ENCODE measurements around the gene UGT1A10. TPM values are rescaled to one million over a fixed set of nuclear protein-coding genes. Genes with fewer than 3 reads are reported as not detected.

UGT1A10 gene
- total RNA-seq, 1 experiment from 2014 or later: not detected

- Histone ChIP-seq H2AFZ (ENCODE audit: low read depth, low read length, poor library complexity, severe bottlenecking) (no peak overlapping the region), H3K27ac (ENCODE audit: low read depth, low read length) (no peak overlapping the region), H3K9me2 (ENCODE audit: insufficient read depth) (no peaks in the 10 kb centered on the region), H3K4me1 (ENCODE audit: control insufficient read depth in 1 of 2, insufficient read depth in 2 of 2, low read length in 2 of 2) (no peaks in the 10 kb centered on the region), H3K27me3 (ENCODE audit: insufficient read depth, low read length) (no peaks in the 10 kb centered on the region; the same call in 1 of the 2 replicates), H3K36me3 (ENCODE audit: control insufficient read depth in 1 of 2, insufficient read depth in 2 of 2, low read length in 2 of 2) (no peaks in the 10 kb centered on the region), H3K79me2 (ENCODE audit: insufficient read depth, low read length) (no peaks in the 10 kb centered on the region), H4K20me1 (ENCODE audit: insufficient read depth) (no peaks in the 10 kb centered on the region), H3K9me3 (ENCODE audit: control insufficient read depth in 1 of 2, insufficient read depth in 1 of 2, low read depth in 1 of 2, low read length in 2 of 2) (no peaks in the 10 kb centered on the region), H3K4me2 (ENCODE audit: low read length) (no peak overlapping the region), H3K9ac (ENCODE audit: low read length) (no peak overlapping the region), H3K4me3 (replicated peaks in 1 of 2; ENCODE audit: low read depth in 1 of 2, low read length in 2 of 2) (no peak overlapping the region)
- TF ChIP-seq JUND (IDR thresholded peaks at IDR 0.05) (no peak), POLR2AphosphoS5 (IDR thresholded peaks at IDR 0.05; ENCODE audit: low read depth, low read length) (no peak)
- CTCF ChIA-PET: no interaction called here
- ATAC-seq (no peak), DNase-seq (ENCODE audit: low read depth, low spot score) (no peak)
- intact Hi-C loops (cut with micrococcal nuclease): no loop called here
- POLR2A ChIA-PET: no interaction called here
- BruUV-seq (replicated peaks): no TSS peak
- RAD21 ChIA-PET (ENCODE audit: low non-redundant PET in 1 of 2, low total read pairs in 2 of 2, uncharacterized antibody in 2 of 2, unreplicated experiment in 2 of 2): no interaction called here
Observed at GRCh38 chr2:233807966-233808935, 172.0 kb downstream of the UGT1A10 start.

GRCh38 chr2:233810385-233810784 is 174.1 kb downstream of the UGT1A10 start:
- intact Hi-C loops (cut with micrococcal nuclease): no loop called here
- no peak for DNase-seq (ENCODE audit: low read depth, low spot score)
- H2AFZ ChIP-seq (ENCODE audit: low read depth, low read length, poor library complexity, severe bottlenecking): no peak overlapping the region
- H3K27ac ChIP-seq (ENCODE audit: low read depth, low read length): no peak overlapping the region
- ChIA-PET CTCF (no interaction called here), RAD21 (ENCODE audit: low non-redundant PET in 1 of 2, low total read pairs in 2 of 2, uncharacterized antibody in 2 of 2, unreplicated experiment in 2 of 2) (no interaction called here), POLR2A (no interaction called here)
- no peaks in the 10 kb centered on the region for H3K4me1 ChIP-seq (ENCODE audit: control insufficient read depth in 1 of 2, insufficient read depth in 2 of 2, low read length in 2 of 2)
- H3K36me3 ChIP-seq (ENCODE audit: control insufficient read depth in 1 of 2, insufficient read depth in 2 of 2, low read length in 2 of 2): no peaks in the 10 kb centered on the region
- no peaks in the 10 kb centered on the region for H3K9me3 ChIP-seq (ENCODE audit: control insufficient read depth in 1 of 2, insufficient read depth in 1 of 2, low read depth in 1 of 2, low read length in 2 of 2)
- no peak for ATAC-seq
- no peak overlapping the region for H3K9ac ChIP-seq (ENCODE audit: low read length)
- H3K4me2 ChIP-seq (ENCODE audit: low read length): no peak overlapping the region
- H3K27me3 ChIP-seq (ENCODE audit: insufficient read depth, low read length): no peaks in the 10 kb centered on the region; the same call in 1 of the 2 replicates
- no TSS peak for BruUV-seq (replicated peaks)
- H3K79me2 ChIP-seq (ENCODE audit: insufficient read depth, low read length): no peaks in the 10 kb centered on the region
- no peak overlapping the region for H3K4me3 ChIP-seq (replicated peaks in 1 of 2; ENCODE audit: low read depth in 1 of 2, low read length in 2 of 2)
- TF ChIP-seq CEBPB (IDR thresholded peaks at IDR 0.05; ENCODE audit: low read depth) (no peak), SP1 (IDR thresholded peaks at IDR 0.05; ENCODE audit: low read depth) (no peak), SIN3A (IDR thresholded peaks at IDR 0.05; ENCODE audit: low read depth) (no peak), SRF (IDR thresholded peaks at IDR 0.05; ENCODE audit: low read depth) (no peak), ATF3 (IDR thresholded peaks at IDR 0.05) (no peak), ELF1 (IDR thresholded peaks at IDR 0.05; ENCODE audit: borderline replicate concordance, low read depth) (no peak), POLR2A (IDR thresholded peaks at IDR 0.05; ENCODE audit: borderline replicate concordance, extremely low read depth, insufficient read depth, insufficient read length) (no peak), POLR2AphosphoS5 (IDR thresholded peaks at IDR 0.05; ENCODE audit: low read depth, low read length) (no peak), TCF7L2 (IDR thresholded peaks at IDR 0.05; ENCODE audit: borderline replicate concordance, extremely low read depth, insufficient read depth, insufficient read length) (no peak), EZH2 (IDR thresholded peaks at IDR 0.05) (no peak), EZH2phosphoT487 (IDR thresholded peaks at IDR 0.05; ENCODE audit: borderline replicate concordance) (no peak), JUND (IDR thresholded peaks at IDR 0.05) (no peak), RAD21 (IDR thresholded peaks at IDR 0.05; ENCODE audit: low read depth) (no peak)
- H4K20me1 ChIP-seq (ENCODE audit: insufficient read depth): no peaks in the 10 kb centered on the region
- H3K9me2 ChIP-seq (ENCODE audit: insufficient read depth): no peaks in the 10 kb centered on the region

Measured in HCT116 (cell line).